ENCODE results near the gene EFHD1. TPM values are rescaled to one million over a fixed set of nuclear protein-coding genes. Genes with fewer than 3 reads are reported as not detected.

The EFHD1 gene
- total and polyA plus RNA-seq, 2 experiments from 2014 or later = 3.4 to 6.4 TPM

- Mint-ChIP-seq H3K4me3 (no peak overlapping the region), H3K27me3 (ENCODE audit: insufficient read depth, low read depth, poor library complexity) (peaks cover 2% of the 10 kb centered on the region), H3K36me3 (ENCODE audit: low read depth) (peaks cover 15% of the 10 kb centered on the region), H3K9me3 (peaks cover 8% of the 10 kb centered on the region; the same call in 2 of the 3 replicates), H3K27ac (no peak overlapping the region), H3K4me1 (peaks cover 25% of the 10 kb centered on the region)
- H3K36me3 ChIP-seq (ENCODE audit: insufficient read depth) = no peaks in the 10 kb centered on the region
- no peaks in the 10 kb centered on the region for H3F3A ChIP-seq (replicated peaks; ENCODE audit: low read depth)
- H3K4me3 ChIP-seq = no peak overlapping the region
- 0 out of 2 replicates have a peak, but pooled peaks cover 8% of the 10 kb centered on the region for H3K9me2 ChIP-seq (ENCODE audit: insufficient read depth)
- ATAC-seq (no peak), DNase-seq (ENCODE audit: low spot score) (no peak)
- H3K4me2 ChIP-seq = no peak overlapping the region
- H2AFZ ChIP-seq = no peak overlapping the region
- no peaks in the 10 kb centered on the region for H3K79me2 ChIP-seq (replicated peaks; ENCODE audit: insufficient read depth)
- H3K4me1 ChIP-seq (ENCODE audit: insufficient read depth) = peaks cover 8% of the 10 kb centered on the region
- no peaks in the 10 kb centered on the region for H3K27me3 ChIP-seq (ENCODE audit: insufficient read depth)
- peaks cover 3% of the 10 kb centered on the region; the same call in 1 of the 2 replicates for H4K20me1 ChIP-seq (replicated peaks; ENCODE audit: insufficient read depth)
- no peak for TF ChIP-seq ZNF114 (CRISPR knock-in tag; IDR thresholded peaks at IDR 0.05)
- no peak for TF ChIP-seq ZNF331 (CRISPR knock-in tag; IDR thresholded peaks at IDR 0.05; ENCODE audit: low read depth)
- no peak for TF ChIP-seq JUNB (IDR thresholded peaks at IDR 0.05; ENCODE audit: unreplicated experiment)
- TF ChIP-seq STAT1 (IDR thresholded peaks at IDR 0.05; ENCODE audit: unreplicated experiment) = no peak
- no peak for TF ChIP-seq EZH2 (IDR thresholded peaks at IDR 0.05; ENCODE audit: low read depth, unreplicated experiment)
- TF ChIP-seq CREB1 (CRISPR knock-in tag; IDR thresholded peaks at IDR 0.05; ENCODE audit: low read depth) = no peak
- TF ChIP-seq CTCF (conservative IDR thresholded peaks at IDR 0.05; ENCODE audit: low read depth in 2 of 2) = no peak
- TF ChIP-seq ETS1 (IDR thresholded peaks at IDR 0.05) = no peak
- no peak for TF ChIP-seq EZH2phosphoT487 (IDR thresholded peaks at IDR 0.05; ENCODE audit: unreplicated experiment)
- no peak for TF ChIP-seq POLR2AphosphoS5 (IDR thresholded peaks at IDR 0.05; ENCODE audit: low read depth)
- TF ChIP-seq REST (IDR thresholded peaks at IDR 0.05; ENCODE audit: unreplicated experiment) = no peak
- no peak for TF ChIP-seq NANOG (IDR thresholded peaks at IDR 0.05; ENCODE audit: borderline replicate concordance)
- H3K27ac ChIP-seq (ENCODE audit: low read depth) = no peak overlapping the region
These were observed 46.4 kb upstream of the EFHD1 start for GRCh38 chr2:232586943-232587505.

All from GM23338 (cell line).